Vagina (tissue), 2 donors: ENCODE results near the gene MUTYH. TPM values are rescaled to one million over a fixed set of nuclear protein-coding genes. Genes with fewer than 3 reads are reported as not detected.

Experiments used
- DNase-seq, 2 donors: peaks; one replicate each; pipeline ENCODE4 v3.0.0-alpha.2; 2017; ENCODE audit errors: extremely low spot score in 2 of 2
- H3K27ac ChIP-seq: fragments of 200-600 bp; sonication (generic); one replicate; pipeline ENCODE4 v1.5.1; 2019
- H3K27me3 ChIP-seq: fragments of 200-600 bp; sonication (generic); one replicate; pipeline ENCODE4 v1.5.1; 2019
- H3K36me3 ChIP-seq, 2 donors: fragments of 200-600 bp; sonication (generic); one replicate each; pipeline ENCODE4 v1.5.1; 2017 to 2019
- H3K4me1 ChIP-seq: fragments of 200-600 bp; sonication (generic); one replicate; pipeline ENCODE4 v1.5.1; 2019
- H3K4me3 ChIP-seq, 2 donors: fragments of 200-600 bp; sonication (generic); 1 replicate in 1 of 2; 2 replicates in 1 of 2; pipeline ENCODE4 v1.5.1; 2016 to 2019
- H3K9me3 ChIP-seq: fragments of 200-600 bp; sonication (generic); one replicate; pipeline ENCODE4 v1.5.1; 2019
- POLR2A ChIP-seq, 2 donors: fragments of 450-650 bp; IDR thresholded peaks; one replicate each; pipeline ENCODE4 v1.6.1; 2017; ENCODE audit warnings: antibody characterized with exemption in 2 of 2, mild to moderate bottlenecking in 2 of 2, moderate library complexity in 2 of 2
- POLR2AphosphoS5 ChIP-seq, 2 donors: sonication (generic); formaldehyde crosslinking; IDR thresholded peaks; one replicate each; pipeline ENCODE4 v1.9.0; 2017; ENCODE audit warnings: antibody characterized with exemption in 2 of 2, mild to moderate bottlenecking in 2 of 2, low read depth in 1 of 2; ENCODE audit not compliant: insufficient read depth in 1 of 2
- intact Hi-C: fragments of 100-400 bp; cut with DNase I; formaldehyde crosslinking; loops from one replicate; pipeline ENCODE4 v1.15.1; 2023
- total RNA-seq: library from RNA; depleted of rRNA; stranded (reverse); fragments of >200 nt; gene quantifications from one replicate; pipeline ENCODE4 v1.2.3, GENCODE V29; 2016
- TF ChIP-seq, protein P1 (sequence below), 3 experiments: fragments of 450-650 bp in 2 of 3; fragments of 200-600 bp in 1 of 3; sonication (generic) in 1 of 3; IDR thresholded peaks; one replicate each; pipeline ENCODE4 v1.5.1; 2017 to 2019; ENCODE audit warnings: antibody characterized with exemption in 3 of 3, mild to moderate bottlenecking in 2 of 3, moderate library complexity in 2 of 3

The MUTYH gene
- total RNA-seq, 1 donor from 2014 or later: 27.0 TPM

DNA sequence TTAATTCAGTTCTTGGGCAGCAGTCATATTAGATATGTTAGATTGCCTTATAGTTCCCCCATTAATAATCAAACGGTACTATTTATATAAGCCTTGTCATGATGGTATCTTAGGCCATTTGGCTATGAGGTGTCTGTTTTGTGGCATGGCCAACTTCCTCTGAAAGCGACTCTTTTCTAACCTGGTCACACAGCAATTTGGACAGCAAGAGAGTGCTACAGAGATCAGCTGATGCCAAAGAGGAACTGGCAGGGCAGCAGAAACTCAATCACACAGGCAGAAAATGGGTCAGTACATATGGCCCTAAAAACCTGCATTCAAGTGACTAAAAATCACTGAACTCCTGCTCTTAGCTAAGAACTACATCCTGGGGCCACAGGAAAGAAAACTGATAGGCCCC, 13.4 kb upstream of the MUTYH start:
- no peaks in the 10 kb centered on the region for H3K9me3 ChIP-seq
- no peaks in the 10 kb centered on the region for H3K27me3 ChIP-seq
- DNase-seq: no peak
- intact Hi-C loops: no loop called here
- H3K27ac ChIP-seq: no peak overlapping the region
- peaks cover 9% of the 10 kb centered on the region for H3K4me1 ChIP-seq
- TF ChIP-seq POLR2AphosphoS5 (IDR thresholded peaks at IDR 0.05; ENCODE audit: insufficient read depth in 1 of 2, low read depth in 1 of 2) (no peak), POLR2A (IDR thresholded peaks at IDR 0.05) (no peak)
- TF ChIP-seq, protein P1, sequence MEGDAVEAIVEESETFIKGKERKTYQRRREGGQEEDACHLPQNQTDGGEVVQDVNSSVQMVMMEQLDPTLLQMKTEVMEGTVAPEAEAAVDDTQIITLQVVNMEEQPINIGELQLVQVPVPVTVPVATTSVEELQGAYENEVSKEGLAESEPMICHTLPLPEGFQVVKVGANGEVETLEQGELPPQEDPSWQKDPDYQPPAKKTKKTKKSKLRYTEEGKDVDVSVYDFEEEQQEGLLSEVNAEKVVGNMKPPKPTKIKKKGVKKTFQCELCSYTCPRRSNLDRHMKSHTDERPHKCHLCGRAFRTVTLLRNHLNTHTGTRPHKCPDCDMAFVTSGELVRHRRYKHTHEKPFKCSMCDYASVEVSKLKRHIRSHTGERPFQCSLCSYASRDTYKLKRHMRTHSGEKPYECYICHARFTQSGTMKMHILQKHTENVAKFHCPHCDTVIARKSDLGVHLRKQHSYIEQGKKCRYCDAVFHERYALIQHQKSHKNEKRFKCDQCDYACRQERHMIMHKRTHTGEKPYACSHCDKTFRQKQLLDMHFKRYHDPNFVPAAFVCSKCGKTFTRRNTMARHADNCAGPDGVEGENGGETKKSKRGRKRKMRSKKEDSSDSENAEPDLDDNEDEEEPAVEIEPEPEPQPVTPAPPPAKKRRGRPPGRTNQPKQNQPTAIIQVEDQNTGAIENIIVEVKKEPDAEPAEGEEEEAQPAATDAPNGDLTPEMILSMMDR (IDR thresholded peaks at IDR 0.05): no peak
- no peaks in the 10 kb centered on the region for H3K36me3 ChIP-seq
- H3K4me3 ChIP-seq: no peak overlapping the region

DNA sequence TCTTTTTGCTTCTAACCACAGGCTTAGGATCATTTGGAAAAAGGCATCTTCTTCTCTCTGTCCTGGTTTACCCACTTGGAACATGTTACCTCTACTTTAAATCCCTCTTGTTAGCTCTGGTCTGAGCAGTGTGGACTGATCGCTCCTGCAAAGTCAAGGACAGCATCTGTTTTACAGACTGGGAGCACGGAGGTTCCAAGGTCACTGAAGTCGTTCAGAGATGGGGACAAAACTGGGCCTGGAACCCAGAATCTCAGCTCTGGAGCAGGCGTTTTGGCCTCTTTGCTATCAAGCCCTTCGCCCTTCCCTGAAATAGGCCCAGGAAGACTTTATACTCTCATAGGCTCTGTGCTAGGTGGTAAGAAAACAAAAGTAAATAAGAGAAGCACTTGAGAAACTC, 11.3 kb upstream of the MUTYH start:
- peaks cover 20% of the 10 kb centered on the region for H3K4me1 ChIP-seq
- TF ChIP-seq, protein P1 (IDR thresholded peaks at IDR 0.05): no peak
- TF ChIP-seq POLR2A (IDR thresholded peaks at IDR 0.05) (no peak), POLR2AphosphoS5 (IDR thresholded peaks at IDR 0.05; ENCODE audit: insufficient read depth in 1 of 2, low read depth in 1 of 2) (no peak)
- no peak overlapping the region for H3K4me3 ChIP-seq
- no peak for DNase-seq
- no peak overlapping the region for H3K27ac ChIP-seq
- H3K27me3 ChIP-seq: no peaks in the 10 kb centered on the region
- H3K9me3 ChIP-seq: no peaks in the 10 kb centered on the region
- intact Hi-C loops: no loop called here
- H3K36me3 ChIP-seq: no peaks in the 10 kb centered on the region

DNA sequence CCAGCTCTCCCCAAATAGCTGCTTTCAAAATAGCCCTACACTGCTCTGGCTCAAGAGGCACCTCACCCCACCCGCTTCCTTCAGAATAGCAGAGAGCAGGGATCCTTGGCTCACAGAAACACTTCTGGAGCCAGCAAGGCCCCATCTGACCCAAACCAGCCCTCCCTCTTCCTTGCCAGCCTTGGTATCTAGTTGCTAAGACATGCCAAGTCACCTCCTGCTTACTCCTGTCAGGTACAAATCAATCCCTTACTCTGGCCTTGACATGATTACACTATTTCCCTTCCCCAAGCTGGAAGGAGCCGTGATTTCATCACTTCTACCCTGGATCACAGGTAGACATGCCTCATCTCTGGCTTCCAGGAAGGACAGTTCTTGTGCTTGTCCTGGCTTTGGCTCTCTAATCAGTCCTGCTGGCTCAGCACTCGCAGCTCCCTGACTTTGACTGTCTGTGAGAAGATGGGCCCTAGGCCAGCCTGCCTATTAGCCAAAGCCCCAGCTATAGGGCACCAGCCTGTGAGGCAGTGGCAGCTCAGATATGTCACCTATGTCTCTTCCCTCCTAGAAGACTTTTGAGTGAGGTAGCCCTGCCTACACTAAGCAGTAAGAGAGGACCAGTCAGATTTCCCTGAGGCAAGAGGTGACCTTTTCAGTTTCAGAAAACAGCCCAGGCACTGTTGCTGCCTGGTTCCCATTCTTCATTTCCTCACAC, 8.9 kb upstream of the MUTYH start:
- no peak overlapping the region for H3K4me3 ChIP-seq
- no peaks in the 10 kb centered on the region for H3K27me3 ChIP-seq
- peaks cover 20% of the 10 kb centered on the region for H3K4me1 ChIP-seq
- no peaks in the 10 kb centered on the region for H3K9me3 ChIP-seq
- H3K27ac ChIP-seq: peak overlapping the region; percentile 39
- intact Hi-C loops: no loop called here
- peaks cover 0 to 12% of the 10 kb centered on the region in 2 donors for H3K36me3 ChIP-seq
- DNase-seq: no peak
- TF ChIP-seq, protein P1 (IDR thresholded peaks at IDR 0.05): no peak
- TF ChIP-seq POLR2A (IDR thresholded peaks at IDR 0.05) (no peak), POLR2AphosphoS5 (IDR thresholded peaks at IDR 0.05; ENCODE audit: insufficient read depth in 1 of 2, low read depth in 1 of 2) (peak in 1 of 2 donors; percentile 18)

DNA sequence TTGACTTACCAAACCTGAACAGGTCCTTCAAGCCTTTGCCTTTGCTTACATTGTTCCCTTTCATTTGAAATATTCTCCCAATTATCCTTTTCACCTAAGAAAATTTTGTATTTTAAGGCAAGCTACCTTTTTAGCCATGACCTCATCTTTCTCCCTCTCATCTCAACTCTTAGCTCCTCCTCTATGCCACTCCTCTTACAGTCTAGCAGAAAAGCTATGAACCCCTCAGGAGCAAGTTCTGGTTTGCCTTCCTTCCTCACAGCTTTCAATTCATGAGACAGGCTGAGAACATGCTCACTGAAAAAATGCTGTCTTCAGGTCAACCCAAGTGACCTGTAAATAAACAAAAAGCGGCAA, 8.3 kb upstream of the MUTYH start:
- DNase-seq: no peak
- Histone ChIP-seq H3K27me3 (no peaks in the 10 kb centered on the region), H3K9me3 (no peaks in the 10 kb centered on the region), H3K4me1 (peaks cover 20% of the 10 kb centered on the region), H3K36me3 (peaks cover 0 to 17% of the 10 kb centered on the region in 2 donors), H3K27ac (peak overlapping the region; percentile 39), H3K4me3 (no peak overlapping the region)
- no peak for TF ChIP-seq POLR2A (IDR thresholded peaks at IDR 0.05)
- TF ChIP-seq POLR2AphosphoS5 (IDR thresholded peaks at IDR 0.05; ENCODE audit: insufficient read depth in 1 of 2, low read depth in 1 of 2): no peak
- TF ChIP-seq, protein P1 (IDR thresholded peaks at IDR 0.05): no peak
- intact Hi-C loops: no loop called here

DNA sequence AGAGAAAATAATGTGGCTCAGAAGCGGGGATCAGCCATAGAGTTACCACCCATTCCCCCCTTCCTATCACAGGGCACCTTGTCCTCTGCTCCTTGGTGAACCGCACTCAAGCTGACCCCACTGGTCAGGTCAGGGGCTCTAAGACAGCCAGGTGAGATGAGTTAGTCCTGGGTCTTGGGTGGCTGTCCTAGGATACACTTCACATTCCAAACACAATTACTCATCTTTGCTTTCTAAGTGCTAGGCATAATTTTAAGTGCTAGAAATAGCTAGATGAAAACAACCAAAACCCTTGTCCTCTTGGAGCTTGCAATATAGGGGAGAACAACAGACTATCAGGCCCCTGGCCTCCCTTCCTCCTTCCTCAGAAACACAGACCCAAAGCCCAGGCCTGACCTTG, 7.8 kb upstream of the MUTYH start:
- no peaks in the 10 kb centered on the region for H3K27me3 ChIP-seq
- H3K9me3 ChIP-seq: no peaks in the 10 kb centered on the region
- intact Hi-C loops: no loop called here
- H3K4me1 ChIP-seq: peaks cover 20% of the 10 kb centered on the region
- H3K36me3 ChIP-seq: peaks cover 0 to 23% of the 10 kb centered on the region in 2 donors
- no peak overlapping the region for H3K4me3 ChIP-seq
- peak overlapping the region; percentile 39 for H3K27ac ChIP-seq
- TF ChIP-seq, protein P1 (IDR thresholded peaks at IDR 0.05): no peak
- TF ChIP-seq POLR2A (IDR thresholded peaks at IDR 0.05): no peak
- TF ChIP-seq POLR2AphosphoS5 (IDR thresholded peaks at IDR 0.05; ENCODE audit: insufficient read depth in 1 of 2, low read depth in 1 of 2): no peak
- DNase-seq: no peak
